Gastrocnemius medialis (tissue), 4 donors: Measurements from ENCODE around the gene FGFRL1. TPM values are rescaled to one million over a fixed set of nuclear protein-coding genes. Genes with fewer than 3 reads are reported as not detected.

ENCODE experiments used
- ATAC-seq, 2 donors: fragments of 150-250 bp; one replicate each; pipeline ENCODE4 v1.9.1; 2016
- DNase-seq, 2 donors: peaks; one replicate each; pipeline ENCODE4 v3.0.0-alpha.2; 2019
- H3K27ac ChIP-seq, 4 donors: fragments of 200-600 bp; sonication (generic); 1 replicate in 1 of 4; 2 replicates in 3 of 4; pipeline ENCODE4 v1.5.1; 2016 to 2018; ENCODE audit warnings: mild to moderate bottlenecking in 2 of 4, moderate library complexity in 1 of 4
- H3K27me3 ChIP-seq, 3 donors: fragments of 200-600 bp; sonication (generic) in 2 of 3; 1 replicate in 1 of 3; 2 replicates in 2 of 3; pipeline versions ENCODE4 v1.5.1 to v1.6.0; 2016 to 2019; ENCODE audit warnings: mild to moderate bottlenecking in 1 of 3, moderate library complexity in 1 of 3
- H3K36me3 ChIP-seq, 2 donors: fragments of 200-600 bp; sonication (generic) in 1 of 2; one replicate each; pipeline ENCODE4 v1.5.1; 2017 to 2018
- H3K4me1 ChIP-seq, 2 donors: fragments of 200-600 bp; sonication (generic) in 1 of 2; one replicate each; pipeline ENCODE4 v1.5.1; 2016 to 2017; ENCODE audit warnings: mild to moderate bottlenecking in 2 of 2
- H3K4me3 ChIP-seq, 4 donors: fragments of 200-600 bp; sonication (generic) in 3 of 4; 1 replicate in 1 of 4; 2 replicates in 3 of 4; pipeline ENCODE4 v1.5.1; 2016 to 2019; ENCODE audit warnings: mild to moderate bottlenecking in 2 of 4
- H3K9me3 ChIP-seq, 3 donors: fragments of 200-600 bp; sonication (generic) in 2 of 3; 1 replicate in 1 of 3; 2 replicates in 2 of 3; pipeline ENCODE4 v1.5.1; 2016 to 2019
- CTCF ChIP-seq, 5 experiments: fragments of 450-650 bp in 3 of 5; fragments of 200-600 bp in 2 of 5; sonication (generic) in 2 of 5; IDR thresholded peaks in 4 of 5; conservative IDR thresholded peaks in 1 of 5; 1 replicate in 4 of 5; 2 replicates in 1 of 5; pipeline ENCODE4 v1.5.1; 2016 to 2019; ENCODE audit warnings: antibody characterized with exemption in 5 of 5, mild to moderate bottlenecking in 3 of 5, moderate library complexity in 3 of 5
- POLR2A ChIP-seq, 2 donors: fragments of 450-650 bp; IDR thresholded peaks; one replicate each; pipeline ENCODE4 v1.6.1; 2017; ENCODE audit warnings: antibody characterized with exemption in 2 of 2, mild to moderate bottlenecking in 2 of 2, moderate library complexity in 2 of 2
- in situ Hi-C, 4 donors: fragments of 200-750 bp; cut with MboI; loops; one replicate each; pipeline versions ENCODE4 v1.15.0 to v1.8.0; 2017; ENCODE audit warnings: low sequenced_read_pairs in 4 of 4
- intact Hi-C: fragments of 100-400 bp; cut with DNase I; formaldehyde crosslinking; loops from one replicate; pipeline ENCODE4 v1.15.1; 2023; ENCODE audit warnings: low total_unique reads
- total RNA-seq, 4 donors: library from RNA; depleted of rRNA; stranded (reverse); fragments of >200 nt; gene quantifications; one replicate each; pipeline versions ENCODE4 v1.1.0 to v1.2.3, GENCODE V29; 2016

Gene FGFRL1
- total RNA-seq, 4 donors from 2014 or later = 10.4 to 32.4 (median 15.2) TPM

GRCh38 chr4:978957-979701 is 32.3 kb upstream of the FGFRL1 start:
- H3K4me1 ChIP-seq = no peaks in the 10 kb centered on the region
- H3K9me3 ChIP-seq = no peaks in the 10 kb centered on the region
- no peak for ATAC-seq
- no peak for DNase-seq
- H3K4me3 ChIP-seq = no peak overlapping the region
- intact Hi-C loops = no loop called here
- H3K36me3 ChIP-seq = no peaks in the 10 kb centered on the region
- H3K27ac ChIP-seq = no peak overlapping the region
- TF ChIP-seq POLR2A (IDR thresholded peaks at IDR 0.05) (no peak), CTCF (IDR thresholded peaks at IDR 0.05 in 4 of 5, conservative IDR thresholded peaks at IDR 0.05 in 1 of 5) (no peak)
- H3K27me3 ChIP-seq = no peaks in the 10 kb centered on the region
- in situ Hi-C loops = no loop called here

GRCh38 chr4:982291-982690 is 29.1 kb upstream of the FGFRL1 start:
- ATAC-seq = no peak

GRCh38 chr4:982814-983213 is 28.6 kb upstream of the FGFRL1 start:
- in situ Hi-C loops = no loop called here
- H3K9me3 ChIP-seq = no peaks in the 10 kb centered on the region
- no peak overlapping the region for H3K4me3 ChIP-seq
- no peak for ATAC-seq
- intact Hi-C loops = no loop called here
- no peak overlapping the region for H3K27ac ChIP-seq
- no peaks in the 10 kb centered on the region for H3K36me3 ChIP-seq
- TF ChIP-seq POLR2A (IDR thresholded peaks at IDR 0.05) (no peak), CTCF (IDR thresholded peaks at IDR 0.05 in 4 of 5, conservative IDR thresholded peaks at IDR 0.05 in 1 of 5) (no peak)
- no peak for DNase-seq
- H3K27me3 ChIP-seq = no peaks in the 10 kb centered on the region
- peaks cover 14 to 19% of the 10 kb centered on the region in 2 donors for H3K4me1 ChIP-seq

More at GRCh38 chr4:982291-982690, 29.1 kb upstream of the FGFRL1 start:
- no peak overlapping the region for H3K27ac ChIP-seq
- no peak for DNase-seq
- no peaks in the 10 kb centered on the region for H3K27me3 ChIP-seq
- in situ Hi-C loops = no loop called here
- intact Hi-C loops = no loop called here
- TF ChIP-seq CTCF (IDR thresholded peaks at IDR 0.05 in 4 of 5, conservative IDR thresholded peaks at IDR 0.05 in 1 of 5) (no peak), POLR2A (IDR thresholded peaks at IDR 0.05) (no peak)
- H3K36me3 ChIP-seq = no peaks in the 10 kb centered on the region
- H3K4me1 ChIP-seq = peaks cover 14% of the 10 kb centered on the region in 2 donors
- H3K4me3 ChIP-seq = no peak overlapping the region
- H3K9me3 ChIP-seq = no peaks in the 10 kb centered on the region

GRCh38 chr4:984336-985054 is 26.9 kb upstream of the FGFRL1 start:
- peaks cover 14 to 22% of the 10 kb centered on the region in 2 donors for H3K4me1 ChIP-seq
- no peaks in the 10 kb centered on the region for H3K9me3 ChIP-seq
- intact Hi-C loops (loop anchor here (5.0 kb wide), 1 partner anchor 52 kb away; the partner anchor contains the start of genes GAK and TMEM175), in situ Hi-C loops (no loop called here)
- DNase-seq = no peak
- H3K27me3 ChIP-seq = no peaks in the 10 kb centered on the region
- TF ChIP-seq POLR2A (IDR thresholded peaks at IDR 0.05) (no peak), CTCF (IDR thresholded peaks at IDR 0.05 in 4 of 5, conservative IDR thresholded peaks at IDR 0.05 in 1 of 5) (no peak)
- H3K36me3 ChIP-seq = no peaks in the 10 kb centered on the region
- no peak for ATAC-seq
- peak overlapping the region in 1 of 4 donors; percentile 42 for H3K27ac ChIP-seq
- peak overlapping the region; percentile 7 to 42 (median 28) for H3K4me3 ChIP-seq
